Islet precursor cell (in vitro differentiated cells): Measurements from ENCODE around the gene DENND1B.

Experiments used
- DNase-seq: peaks from one replicate; pipeline ENCODE4 v3.0.0-alpha.2; 2018

Gene DENND1B

DNA sequence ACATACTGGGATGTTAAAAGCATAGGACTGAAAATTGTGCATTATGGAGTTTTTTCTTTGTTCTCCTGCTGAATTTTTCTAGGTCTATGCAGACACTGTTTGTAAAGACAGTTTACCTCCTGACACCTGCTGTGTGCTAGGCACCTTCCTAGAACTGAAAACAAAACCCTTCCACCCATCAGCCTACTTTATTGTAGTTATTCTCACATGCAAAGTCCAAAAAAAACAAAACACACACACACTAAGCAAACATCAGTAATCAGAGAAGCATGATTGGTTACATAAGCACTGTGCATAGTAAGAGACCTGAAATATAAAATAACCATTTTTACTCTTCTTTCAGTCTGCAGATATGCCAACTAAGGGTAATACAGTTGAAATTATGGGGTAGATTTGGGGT is 312.1 kb downstream of the DENND1B start:
- no peak for DNase-seq

DNA sequence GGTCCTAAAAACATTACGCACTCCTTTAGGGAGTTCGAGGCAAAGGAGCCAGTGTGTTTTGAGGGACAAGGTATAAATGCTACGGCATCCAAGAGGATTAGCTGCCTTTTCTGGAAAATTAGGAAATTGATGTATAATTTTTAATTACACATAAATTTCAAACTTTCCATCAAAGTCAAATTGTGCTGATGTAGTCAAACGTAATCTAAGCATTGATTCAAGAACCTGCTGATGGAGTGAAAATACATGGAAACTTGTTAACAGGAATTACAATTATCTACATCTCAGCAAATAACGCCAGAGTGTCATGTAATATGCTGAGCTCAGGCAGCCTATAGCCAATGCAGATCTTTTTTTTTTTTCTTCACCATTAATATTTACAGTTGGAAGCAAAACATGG is 312.7 kb downstream of the DENND1B start:
- DNase-seq: no peak
